Chondrocyte (in vitro differentiated cells): ENCODE measurements around the gene ARFIP1. TPM values are rescaled to one million over a fixed set of nuclear protein-coding genes. Genes with fewer than 3 reads are reported as not detected.

ENCODE experiments used
- DNase-seq: peaks from one replicate; pipeline ENCODE4 v3.0.0; 2021; ENCODE audit warnings: mixed read lengths, low spot score
- H3K27ac Mint-ChIP-seq: one replicate; pipeline ENCODE4 v1.8.0; 2021; ENCODE audit warnings: mild to moderate bottlenecking, moderate library complexity, mixed read lengths; ENCODE audit not compliant: unreplicated experiment
- H3K27me3 Mint-ChIP-seq: 2 replicates; pipeline ENCODE4 v1.8.0; 2021; ENCODE audit warnings: low read depth, mixed read lengths
- H3K36me3 Mint-ChIP-seq: 2 replicates; pipeline ENCODE4 v1.8.0; 2021; ENCODE audit warnings: low read depth, mixed read lengths
- H3K4me1 Mint-ChIP-seq: 2 replicates; pipeline ENCODE4 v1.8.0; 2021; ENCODE audit warnings: low read depth, mild to moderate bottlenecking, mixed read lengths
- H3K4me3 Mint-ChIP-seq: one replicate; pipeline ENCODE4 v1.8.0; 2021; ENCODE audit warnings: mild to moderate bottlenecking, moderate library complexity, mixed read lengths; ENCODE audit not compliant: unreplicated experiment
- H3K9me3 Mint-ChIP-seq: 2 replicates; pipeline ENCODE4 v1.8.0; 2021; ENCODE audit warnings: low read depth, mixed read lengths
- total RNA-seq: library from RNA; stranded (reverse); gene quantifications from 3 replicates; pipeline ENCODE4 v1.2.1, GENCODE V29; 2021
- TF ChIP-seq, protein P1 (sequence below): fragments of 200-600 bp; sonication (generic); IDR thresholded peaks from 2 replicates; pipeline ENCODE4 v1.5.0; 2021; ENCODE audit warnings: antibody characterized with exemption, mild to moderate bottlenecking, moderate library complexity

ARFIP1 gene
- total RNA-seq, 1 donor from 2014 or later, result 25.9 TPM

DNA sequence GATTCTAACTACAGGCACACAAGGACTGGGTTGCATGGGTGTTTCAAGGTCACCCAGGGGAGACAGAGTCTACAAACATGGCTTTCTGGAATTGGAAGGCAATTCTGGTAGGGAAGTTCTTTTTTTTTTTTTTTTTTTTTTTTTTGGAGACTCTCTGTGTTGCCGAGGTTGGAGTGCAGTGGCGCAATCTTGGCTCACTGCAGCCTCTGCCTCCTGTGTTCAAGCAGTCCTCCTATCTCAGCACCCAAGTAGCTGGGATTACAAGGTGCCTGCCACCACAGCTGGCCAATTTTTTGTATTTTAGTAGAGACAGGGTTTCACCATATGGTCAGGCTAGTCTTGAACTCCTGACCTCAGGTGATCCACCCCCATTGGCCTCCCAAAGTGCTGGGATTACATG is 140.1 kb downstream of the ARFIP1 start:
- Mint-ChIP-seq H3K36me3 (peaks cover 16% of the 10 kb centered on the region), H3K27me3 (no peaks in the 10 kb centered on the region), H3K9me3 (peaks cover 19% of the 10 kb centered on the region), H3K4me3 (no peak overlapping the region), H3K27ac (no peak overlapping the region), H3K4me1 (no peaks in the 10 kb centered on the region)
- TF ChIP-seq, protein P1, sequence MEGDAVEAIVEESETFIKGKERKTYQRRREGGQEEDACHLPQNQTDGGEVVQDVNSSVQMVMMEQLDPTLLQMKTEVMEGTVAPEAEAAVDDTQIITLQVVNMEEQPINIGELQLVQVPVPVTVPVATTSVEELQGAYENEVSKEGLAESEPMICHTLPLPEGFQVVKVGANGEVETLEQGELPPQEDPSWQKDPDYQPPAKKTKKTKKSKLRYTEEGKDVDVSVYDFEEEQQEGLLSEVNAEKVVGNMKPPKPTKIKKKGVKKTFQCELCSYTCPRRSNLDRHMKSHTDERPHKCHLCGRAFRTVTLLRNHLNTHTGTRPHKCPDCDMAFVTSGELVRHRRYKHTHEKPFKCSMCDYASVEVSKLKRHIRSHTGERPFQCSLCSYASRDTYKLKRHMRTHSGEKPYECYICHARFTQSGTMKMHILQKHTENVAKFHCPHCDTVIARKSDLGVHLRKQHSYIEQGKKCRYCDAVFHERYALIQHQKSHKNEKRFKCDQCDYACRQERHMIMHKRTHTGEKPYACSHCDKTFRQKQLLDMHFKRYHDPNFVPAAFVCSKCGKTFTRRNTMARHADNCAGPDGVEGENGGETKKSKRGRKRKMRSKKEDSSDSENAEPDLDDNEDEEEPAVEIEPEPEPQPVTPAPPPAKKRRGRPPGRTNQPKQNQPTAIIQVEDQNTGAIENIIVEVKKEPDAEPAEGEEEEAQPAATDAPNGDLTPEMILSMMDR, result no peak
- no peak for DNase-seq

DNA sequence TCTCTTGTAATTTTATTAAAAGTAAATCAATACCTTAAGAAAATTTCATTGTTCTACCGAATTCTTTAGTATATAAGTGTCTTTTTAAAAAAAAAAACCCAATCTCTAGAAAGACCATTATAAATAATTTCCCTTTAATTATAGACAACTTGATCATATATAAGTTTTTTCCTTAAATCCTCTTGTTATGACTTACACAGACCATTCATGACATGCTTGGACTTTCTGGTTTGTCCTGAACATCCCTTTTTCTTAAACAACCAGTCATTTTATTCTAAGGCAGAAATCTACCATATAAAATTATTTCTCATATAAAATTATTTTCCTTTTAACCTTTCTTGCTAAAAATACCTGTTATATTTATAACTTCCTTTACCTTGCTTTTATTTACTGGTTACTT is 141.0 kb downstream of the ARFIP1 start:
- no peak overlapping the region for H3K4me3 Mint-ChIP-seq
- no peak for DNase-seq
- H3K27ac Mint-ChIP-seq, result no peak overlapping the region

DNA sequence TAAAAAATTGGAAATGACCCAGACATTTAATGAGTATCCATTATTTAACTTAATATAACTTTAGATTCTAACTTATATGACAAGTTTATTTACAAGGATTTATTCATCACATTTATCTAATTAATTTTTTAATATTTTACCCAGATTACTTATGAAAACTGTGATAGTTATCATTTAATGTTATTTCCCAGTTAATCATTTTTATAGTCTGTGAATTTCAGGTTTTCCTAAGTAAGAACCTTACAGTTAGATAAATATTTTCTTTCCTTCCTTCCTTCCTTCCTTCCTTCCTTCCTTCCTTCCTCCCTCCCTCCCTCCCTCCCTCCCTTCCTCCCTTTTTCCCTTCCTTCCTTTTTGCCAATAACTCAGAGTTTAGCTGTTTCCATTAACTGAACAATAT is 141.5 kb downstream of the ARFIP1 start:
- no peak overlapping the region for H3K4me3 Mint-ChIP-seq
- peaks cover 16% of the 10 kb centered on the region for H3K36me3 Mint-ChIP-seq
- H3K9me3 Mint-ChIP-seq, result peaks cover 19% of the 10 kb centered on the region
- TF ChIP-seq, protein P1, result no peak
- no peak for DNase-seq
- H3K27me3 Mint-ChIP-seq, result no peaks in the 10 kb centered on the region
- H3K27ac Mint-ChIP-seq, result no peak overlapping the region
- no peaks in the 10 kb centered on the region for H3K4me1 Mint-ChIP-seq

More for the DNA sequence above, 141.0 kb downstream of the ARFIP1 start:
- Mint-ChIP-seq H3K9me3 (peaks cover 19% of the 10 kb centered on the region), H3K36me3 (peaks cover 16% of the 10 kb centered on the region), H3K4me1 (no peaks in the 10 kb centered on the region), H3K27me3 (no peaks in the 10 kb centered on the region)
- TF ChIP-seq, protein P1, result no peak

DNA sequence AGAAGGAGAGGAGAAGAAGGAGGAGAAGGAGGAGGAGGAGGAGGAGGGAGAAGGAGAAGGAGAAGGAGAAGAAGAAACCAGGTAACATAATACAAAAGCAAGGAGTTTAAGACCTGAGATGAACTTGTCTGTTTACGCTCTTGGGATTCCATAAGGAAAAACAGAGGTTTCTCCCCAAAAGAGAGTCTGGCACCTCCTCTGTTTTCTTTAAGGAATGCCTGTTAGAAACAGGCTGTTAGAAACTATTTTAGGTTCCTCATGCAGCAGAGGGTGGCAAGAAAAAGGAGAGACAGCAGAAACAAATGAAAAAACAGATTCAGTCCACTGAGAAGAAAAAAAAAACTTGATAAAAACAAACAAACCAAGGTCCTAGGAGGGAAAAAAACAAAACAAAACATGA is 146.1 kb downstream of the ARFIP1 start:
- Mint-ChIP-seq H3K27me3 (no peaks in the 10 kb centered on the region), H3K9me3 (peaks cover 6% of the 10 kb centered on the region), H3K4me3 (no peak overlapping the region), H3K36me3 (peaks cover 10% of the 10 kb centered on the region), H3K27ac (no peak overlapping the region), H3K4me1 (no peaks in the 10 kb centered on the region)
- TF ChIP-seq, protein P1, result no peak
- no peak for DNase-seq

DNA sequence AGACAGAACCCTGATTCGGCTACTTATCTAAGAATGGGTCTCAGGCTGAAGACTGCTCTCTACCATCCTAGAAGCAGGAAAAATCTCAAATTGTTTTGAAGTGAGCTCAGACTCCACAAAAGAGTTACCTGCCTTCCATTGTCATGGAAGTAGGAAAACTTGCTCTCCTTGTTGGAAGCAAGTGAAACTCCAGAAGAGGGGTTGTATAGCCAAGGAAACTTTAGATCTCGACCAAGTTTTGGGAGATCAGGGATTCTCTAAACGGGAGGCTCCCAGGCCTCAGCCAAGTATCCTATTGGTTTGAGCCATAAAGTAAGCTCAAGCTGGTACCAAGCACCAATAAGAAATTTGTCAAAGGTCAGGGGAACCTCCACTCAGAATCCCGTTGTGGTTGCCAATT is 147.2 kb downstream of the ARFIP1 start:
- Mint-ChIP-seq H3K4me1 (no peaks in the 10 kb centered on the region), H3K27ac (no peak overlapping the region), H3K27me3 (no peaks in the 10 kb centered on the region), H3K4me3 (no peak overlapping the region), H3K9me3 (peaks cover under 1% of the 10 kb centered on the region), H3K36me3 (peaks cover 5% of the 10 kb centered on the region)
- DNase-seq, result no peak
- TF ChIP-seq, protein P1, result no peak
